ENCODE data around the gene SEC63.
"Not testable (repeated sequence)": the region's sequence is repeated elsewhere in the genome, so short reads cannot be mapped to it uniquely, and the experiment has no call there.

Gene SEC63

DNA sequence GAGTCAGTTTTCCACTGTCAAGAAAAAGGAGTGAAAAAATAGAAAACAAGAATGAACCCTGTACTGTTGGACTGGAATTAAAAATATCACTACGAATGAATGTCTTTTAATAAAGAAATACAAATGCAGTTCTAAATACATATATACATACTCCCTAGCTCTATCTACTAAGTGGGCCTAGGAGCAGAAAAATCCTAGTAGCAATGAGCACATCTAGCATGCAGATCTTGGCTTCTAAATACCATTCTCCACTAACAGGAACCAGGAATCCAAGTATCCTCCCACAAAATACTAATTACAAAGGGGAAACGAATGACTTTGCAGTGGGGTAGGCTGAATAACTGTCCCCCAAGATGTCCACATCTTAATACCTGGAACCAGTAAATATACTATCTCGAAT is 25.4 kb downstream of the SEC63 start:
- TF ChIP-seq, protein P1, sequence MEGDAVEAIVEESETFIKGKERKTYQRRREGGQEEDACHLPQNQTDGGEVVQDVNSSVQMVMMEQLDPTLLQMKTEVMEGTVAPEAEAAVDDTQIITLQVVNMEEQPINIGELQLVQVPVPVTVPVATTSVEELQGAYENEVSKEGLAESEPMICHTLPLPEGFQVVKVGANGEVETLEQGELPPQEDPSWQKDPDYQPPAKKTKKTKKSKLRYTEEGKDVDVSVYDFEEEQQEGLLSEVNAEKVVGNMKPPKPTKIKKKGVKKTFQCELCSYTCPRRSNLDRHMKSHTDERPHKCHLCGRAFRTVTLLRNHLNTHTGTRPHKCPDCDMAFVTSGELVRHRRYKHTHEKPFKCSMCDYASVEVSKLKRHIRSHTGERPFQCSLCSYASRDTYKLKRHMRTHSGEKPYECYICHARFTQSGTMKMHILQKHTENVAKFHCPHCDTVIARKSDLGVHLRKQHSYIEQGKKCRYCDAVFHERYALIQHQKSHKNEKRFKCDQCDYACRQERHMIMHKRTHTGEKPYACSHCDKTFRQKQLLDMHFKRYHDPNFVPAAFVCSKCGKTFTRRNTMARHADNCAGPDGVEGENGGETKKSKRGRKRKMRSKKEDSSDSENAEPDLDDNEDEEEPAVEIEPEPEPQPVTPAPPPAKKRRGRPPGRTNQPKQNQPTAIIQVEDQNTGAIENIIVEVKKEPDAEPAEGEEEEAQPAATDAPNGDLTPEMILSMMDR (IDR thresholded peaks at IDR 0.05; ENCODE audit: low read depth, low read length): no peak
- DNase-seq (ENCODE audit: low read depth, low spot score): no peak
- in situ Hi-C loops (cut with HindIII; ENCODE audit: low sequenced_read_pairs): no loop called here
- H3K4me3 ChIP-seq (ENCODE audit: low read depth, low read length): no peak overlapping the region

DNA sequence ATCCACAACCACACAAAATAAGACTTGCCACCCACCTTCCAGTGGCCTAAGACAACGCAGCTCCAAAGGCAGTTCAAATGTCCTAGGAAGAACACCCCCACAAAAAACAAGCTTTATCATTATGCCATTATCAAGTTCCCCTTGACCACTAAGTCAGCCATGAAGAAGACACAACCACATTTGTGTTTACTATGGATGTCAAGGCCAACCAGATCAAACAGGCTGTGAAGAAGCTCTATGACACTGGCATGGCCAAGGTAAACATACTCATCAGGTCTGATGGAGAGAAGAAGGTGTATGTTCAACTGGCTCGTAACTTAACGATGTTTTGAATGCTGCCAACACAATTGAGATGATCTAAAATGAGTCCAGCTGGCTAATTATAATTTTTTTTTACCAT is 26.1 kb downstream of the SEC63 start:
- no peak overlapping the region for H3K4me3 ChIP-seq (ENCODE audit: low read depth, low read length)
- in situ Hi-C loops (cut with HindIII; ENCODE audit: low sequenced_read_pairs): no loop called here
- DNase-seq (ENCODE audit: low read depth, low spot score): no peak
- TF ChIP-seq, protein P1 (IDR thresholded peaks at IDR 0.05; ENCODE audit: low read depth, low read length): no peak

DNA sequence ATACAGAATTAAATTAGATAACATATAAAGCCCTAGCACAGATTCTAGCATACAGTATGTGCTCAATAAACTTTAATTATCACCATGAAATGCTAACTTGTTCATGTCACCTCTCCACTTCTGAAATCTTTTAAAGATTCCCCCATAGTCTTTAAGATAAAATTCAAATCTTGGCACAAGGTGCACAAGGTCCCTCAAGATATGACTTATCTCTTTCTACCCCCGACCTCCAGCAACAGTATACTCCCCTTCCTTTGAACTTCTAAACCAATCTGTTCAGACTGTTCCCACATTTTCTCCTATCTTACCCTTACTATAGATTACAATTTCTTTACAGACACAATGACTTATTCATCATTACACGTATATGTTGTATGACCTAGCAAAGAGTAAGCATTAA is 29.0 kb downstream of the SEC63 start:
- TF ChIP-seq, protein P1 (IDR thresholded peaks at IDR 0.05; ENCODE audit: low read depth, low read length): no peak
- H3K4me3 ChIP-seq (ENCODE audit: low read depth, low read length): no peak overlapping the region
- DNase-seq (ENCODE audit: low read depth, low spot score): no peak
- in situ Hi-C loops (cut with HindIII; ENCODE audit: low sequenced_read_pairs): no loop called here

DNA sequence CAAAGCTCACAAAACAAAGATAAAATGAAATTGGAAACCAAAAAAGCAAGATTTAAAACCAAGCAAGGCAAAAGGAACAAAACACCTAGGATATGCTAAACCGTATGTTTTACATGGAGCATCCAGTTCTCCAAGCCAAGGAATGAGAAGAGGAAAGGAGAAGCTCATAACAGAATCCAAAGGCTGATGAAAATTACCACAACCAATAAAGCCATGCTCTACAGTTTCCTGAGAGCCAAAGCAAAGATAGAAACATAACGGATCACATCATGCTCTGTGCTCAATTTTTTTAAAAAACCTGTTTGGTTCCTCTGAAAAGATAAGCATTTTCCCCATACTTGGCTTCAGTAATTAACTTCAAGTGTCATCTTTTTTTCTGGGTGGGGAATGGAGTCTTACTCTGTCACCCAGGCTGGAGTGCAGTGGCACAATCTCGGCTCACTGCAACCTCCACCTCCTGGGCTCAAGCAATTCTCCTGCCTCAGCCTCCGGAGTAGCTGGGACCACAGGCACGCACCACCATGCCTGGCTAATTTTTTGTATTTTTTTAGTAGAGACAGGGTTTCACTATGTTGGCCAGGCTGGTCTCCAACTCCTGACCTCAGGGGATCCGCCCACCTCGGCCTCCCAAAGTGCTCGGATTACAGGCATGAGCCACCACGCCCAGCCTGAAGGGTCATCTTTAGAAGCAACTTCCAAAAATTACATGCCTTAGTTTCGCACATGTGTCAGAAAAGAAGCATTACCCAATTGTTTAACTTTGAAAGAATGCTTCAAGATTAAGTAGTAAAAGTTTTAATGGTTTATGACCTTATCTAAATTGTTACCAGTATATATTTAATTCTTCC is 31.1 kb downstream of the SEC63 start:
- in situ Hi-C loops (cut with HindIII; ENCODE audit: low sequenced_read_pairs); DNase-seq (ENCODE audit: low read depth, low spot score): not testable (repeated sequence)

DNA sequence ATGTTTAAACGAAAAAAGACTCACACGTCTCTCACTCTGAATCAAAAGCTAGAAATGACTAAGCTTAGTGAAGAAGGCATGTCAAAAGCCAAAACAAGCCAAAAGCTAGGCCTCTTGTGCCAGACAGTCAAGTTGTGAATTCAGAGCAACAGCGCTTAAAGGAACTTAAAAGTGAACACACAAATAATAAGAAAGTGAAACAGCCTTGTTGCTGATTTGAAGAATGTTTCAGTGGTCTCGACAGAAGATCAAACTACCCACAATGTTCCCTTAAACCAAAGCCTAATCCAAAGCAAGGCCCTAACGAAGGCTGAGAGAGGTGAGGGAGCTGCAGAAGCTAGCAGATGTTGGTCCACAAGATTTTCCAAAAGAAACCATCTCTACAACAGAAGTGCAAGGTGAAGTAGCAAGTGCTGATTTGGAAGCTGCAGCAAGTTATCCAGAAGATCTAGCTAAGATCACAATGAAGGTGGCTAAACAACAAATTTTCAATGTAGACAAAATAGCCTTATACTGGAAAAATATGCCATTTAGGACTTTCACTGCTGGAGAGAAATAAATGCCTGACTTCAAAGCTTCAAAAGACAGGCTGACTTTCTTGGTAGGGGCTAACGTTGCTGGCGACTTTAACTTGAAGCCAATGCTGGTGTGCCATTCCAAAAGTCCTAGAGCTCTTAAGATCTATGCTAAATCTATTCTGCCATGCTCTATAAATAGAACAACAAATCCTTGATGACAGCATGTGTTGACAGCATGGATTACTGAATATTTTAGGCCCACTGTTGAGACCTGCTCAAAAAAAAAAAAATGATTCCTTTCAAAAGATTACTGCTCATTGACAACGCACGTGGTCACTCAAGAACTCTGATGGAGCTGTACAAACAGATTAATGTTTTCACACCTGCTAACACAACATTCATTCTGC is 40.3 kb downstream of the SEC63 start:
- TF ChIP-seq, protein P1 (IDR thresholded peaks at IDR 0.05; ENCODE audit: low read depth, low read length): no peak

More for the DNA sequence above, 31.1 kb downstream of the SEC63 start:
- not testable (repeated sequence) for H3K4me3 ChIP-seq (ENCODE audit: low read depth, low read length)

DNA sequence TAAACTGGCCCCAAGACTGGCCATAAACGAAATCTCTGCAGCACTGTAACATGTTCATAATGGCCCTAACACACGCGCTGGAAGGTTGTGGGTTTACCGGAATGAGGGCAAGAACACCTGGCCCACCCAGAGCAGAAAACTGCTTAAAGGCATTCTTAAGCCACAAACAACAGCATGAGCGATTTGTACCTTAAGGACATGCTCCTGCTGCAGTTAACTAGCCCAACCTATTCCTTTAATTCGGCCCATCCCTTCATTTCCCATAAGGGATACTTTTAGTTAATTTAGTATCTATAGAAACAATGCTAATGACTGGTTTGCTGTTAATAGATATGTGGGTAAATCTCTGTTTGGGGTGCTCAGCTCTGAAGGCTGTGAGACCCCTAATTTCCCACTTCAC is 41.0 kb downstream of the SEC63 start:
- in situ Hi-C loops (cut with HindIII; ENCODE audit: low sequenced_read_pairs); H3K4me3 ChIP-seq (ENCODE audit: low read depth, low read length); DNase-seq (ENCODE audit: low read depth, low spot score): not testable (repeated sequence)

More for the DNA sequence above, 40.3 kb downstream of the SEC63 start:
- in situ Hi-C loops (cut with HindIII; ENCODE audit: low sequenced_read_pairs): no loop called here
- H3K4me3 ChIP-seq (ENCODE audit: low read depth, low read length): no peak overlapping the region
- no peak for DNase-seq (ENCODE audit: low read depth, low spot score)

DNA sequence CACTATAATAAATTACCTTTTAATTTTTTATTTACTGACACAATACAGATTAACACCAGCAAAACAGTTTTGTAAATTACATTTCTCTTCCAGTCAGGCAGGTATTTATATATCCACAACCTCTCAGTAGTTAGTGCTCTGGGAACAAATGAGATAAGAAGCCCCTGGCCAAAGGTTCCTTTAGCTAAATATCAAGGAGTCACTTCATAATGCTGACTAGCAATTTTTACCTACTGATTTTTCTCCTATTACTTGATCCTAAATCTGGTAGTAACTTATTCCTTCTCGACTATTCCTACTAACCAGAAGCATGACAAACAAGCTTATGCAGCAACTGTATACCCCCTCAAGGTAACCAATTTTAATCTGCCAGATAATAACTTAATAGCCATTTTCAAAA is 46.3 kb downstream of the SEC63 start:
- no peak overlapping the region for H3K4me3 ChIP-seq (ENCODE audit: low read depth, low read length)
- no peak for DNase-seq (ENCODE audit: low read depth, low spot score)
- in situ Hi-C loops (cut with HindIII; ENCODE audit: low sequenced_read_pairs): no loop called here
- TF ChIP-seq, protein P1 (IDR thresholded peaks at IDR 0.05; ENCODE audit: low read depth, low read length): no peak

Measured in astrocyte of the spinal cord (primary cell).